ENCODE results near the gene TMEM132D.

The TMEM132D gene

GRCh38 chr12:129305851-129306250 is 598.0 kb downstream of the TMEM132D start:
- Histone ChIP-seq H3K9me2 (ENCODE audit: low read depth, low read length) (no peaks in the 10 kb centered on the region), H4K20me1 (ENCODE audit: insufficient read depth, low read length) (no peaks in the 10 kb centered on the region), H3K27me3 (ENCODE audit: insufficient read depth, low read length) (no peaks in the 10 kb centered on the region), H3K9ac (ENCODE audit: low read length) (no peak overlapping the region), H2AFZ (ENCODE audit: low read length) (no peak overlapping the region), H3K4me2 (ENCODE audit: low read length) (no peak overlapping the region), H3K4me3 (ENCODE audit: low read depth, low read length, poor library complexity, severe bottlenecking) (no peak overlapping the region), H3K4me1 (ENCODE audit: insufficient read depth, low read length, severe bottlenecking) (no peaks in the 10 kb centered on the region), H3K9me3 (ENCODE audit: low read length) (no peaks in the 10 kb centered on the region), H3K79me2 (ENCODE audit: insufficient read depth, low read length) (no peaks in the 10 kb centered on the region), H3K36me3 (ENCODE audit: insufficient read depth, low read length) (no peaks in the 10 kb centered on the region), H3K27ac (ENCODE audit: low read depth, low read length, poor library complexity, severe bottlenecking) (no peak overlapping the region), H3F3A (ENCODE audit: insufficient read depth, low read length) (no peaks in the 10 kb centered on the region)
- TF ChIP-seq EZH2 (IDR thresholded peaks at IDR 0.05; ENCODE audit: borderline replicate concordance, low read length) (no peak), CTCF (IDR thresholded peaks at IDR 0.05; ENCODE audit: low read length) (no peak)

- no peaks in the 10 kb centered on the region for H4K20me1 ChIP-seq (ENCODE audit: insufficient read depth, low read length)
- no peak overlapping the region for H2AFZ ChIP-seq (ENCODE audit: low read length)
- H3K79me2 ChIP-seq (ENCODE audit: insufficient read depth, low read length) = no peaks in the 10 kb centered on the region
- H3K4me1 ChIP-seq (ENCODE audit: insufficient read depth, low read length, severe bottlenecking) = no peaks in the 10 kb centered on the region
- H3K27ac ChIP-seq (ENCODE audit: low read depth, low read length, poor library complexity, severe bottlenecking) = no peak overlapping the region
- H3K4me2 ChIP-seq (ENCODE audit: low read length) = no peak overlapping the region
- no peak overlapping the region for H3K9ac ChIP-seq (ENCODE audit: low read length)
- no peak overlapping the region for H3K4me3 ChIP-seq (ENCODE audit: low read depth, low read length, poor library complexity, severe bottlenecking)
- no peaks in the 10 kb centered on the region for H3K36me3 ChIP-seq (ENCODE audit: insufficient read depth, low read length)
- no peaks in the 10 kb centered on the region for H3K9me2 ChIP-seq (ENCODE audit: low read depth, low read length)
- no peaks in the 10 kb centered on the region for H3K27me3 ChIP-seq (ENCODE audit: insufficient read depth, low read length)
- TF ChIP-seq EZH2 (IDR thresholded peaks at IDR 0.05; ENCODE audit: borderline replicate concordance, low read length) (no peak), CTCF (IDR thresholded peaks at IDR 0.05; ENCODE audit: low read length) (no peak)
- H3F3A ChIP-seq (ENCODE audit: insufficient read depth, low read length) = no peaks in the 10 kb centered on the region
- no peaks in the 10 kb centered on the region for H3K9me3 ChIP-seq (ENCODE audit: low read length)
Measured at GRCh38 chr12:129304529-129304928, 599.3 kb downstream of the TMEM132D start.

- H3K4me2 ChIP-seq (ENCODE audit: low read length) = no peak overlapping the region
- no peak overlapping the region for H3K4me3 ChIP-seq (ENCODE audit: low read depth, low read length, poor library complexity, severe bottlenecking)
- no peaks in the 10 kb centered on the region for H3K36me3 ChIP-seq (ENCODE audit: insufficient read depth, low read length)
- H2AFZ ChIP-seq (ENCODE audit: low read length) = no peak overlapping the region
- no peak overlapping the region for H3K27ac ChIP-seq (ENCODE audit: low read depth, low read length, poor library complexity, severe bottlenecking)
- no peaks in the 10 kb centered on the region for H3K4me1 ChIP-seq (ENCODE audit: insufficient read depth, low read length, severe bottlenecking)
- H3K79me2 ChIP-seq (ENCODE audit: insufficient read depth, low read length) = no peaks in the 10 kb centered on the region
- H3F3A ChIP-seq (ENCODE audit: insufficient read depth, low read length) = no peaks in the 10 kb centered on the region
- TF ChIP-seq EZH2 (IDR thresholded peaks at IDR 0.05; ENCODE audit: borderline replicate concordance, low read length) (no peak), CTCF (IDR thresholded peaks at IDR 0.05; ENCODE audit: low read length) (no peak)
- no peaks in the 10 kb centered on the region for H3K9me3 ChIP-seq (ENCODE audit: low read length)
- H3K9me2 ChIP-seq (ENCODE audit: low read depth, low read length) = no peaks in the 10 kb centered on the region
- H3K27me3 ChIP-seq (ENCODE audit: insufficient read depth, low read length) = no peaks in the 10 kb centered on the region
- H4K20me1 ChIP-seq (ENCODE audit: insufficient read depth, low read length) = no peaks in the 10 kb centered on the region
- H3K9ac ChIP-seq (ENCODE audit: low read length) = no peak overlapping the region
Measured at GRCh38 chr12:129300011-129300410, 603.8 kb downstream of the TMEM132D start.
